ENCODE measurements around the gene ITGAL.

DNA sequence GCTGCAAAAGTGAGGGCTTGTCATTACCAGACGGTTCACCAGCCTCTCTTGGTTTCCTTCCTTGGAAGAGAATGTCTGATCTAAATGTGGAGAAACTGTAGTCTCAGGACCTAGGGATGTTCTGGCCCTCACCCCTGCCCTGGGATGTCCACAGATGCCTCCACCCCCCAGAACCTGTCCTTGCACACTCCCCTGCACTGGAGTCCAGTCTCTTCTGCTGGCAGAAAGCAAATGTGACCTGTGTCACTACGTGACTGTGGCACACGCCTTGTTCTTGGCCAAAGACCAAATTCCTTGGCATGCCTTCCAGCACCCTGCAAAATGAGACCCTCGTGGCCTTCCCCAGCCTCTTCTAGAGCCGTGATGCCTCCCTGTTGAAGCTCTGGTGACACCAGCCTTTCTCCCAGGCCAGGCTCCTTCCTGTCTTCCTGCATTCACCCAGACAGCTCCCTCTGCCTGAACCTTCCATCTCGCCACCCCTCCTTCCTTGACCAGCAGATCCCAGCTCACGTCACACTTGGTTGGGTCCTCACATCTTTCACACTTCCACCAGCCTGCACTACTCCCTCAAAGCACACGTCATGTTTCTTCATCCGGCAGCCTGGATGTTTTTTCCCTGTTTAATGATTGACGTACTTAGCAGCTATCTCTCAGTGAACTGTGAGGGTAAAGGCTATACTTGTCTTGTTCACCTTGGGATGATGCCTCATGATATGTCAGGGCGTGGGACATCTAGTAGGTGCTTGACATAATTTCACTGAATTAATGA, 49.5 kb downstream of the ITGAL start:
- no peak for TF ChIP-seq ZNF384 (IDR thresholded peaks at IDR 0.05)
- TF ChIP-seq FOXA1 (IDR thresholded peaks at IDR 0.05), result no peak
- TF ChIP-seq ARNT (IDR thresholded peaks at IDR 0.05), result no peak
- no peak for TF ChIP-seq SP1 (IDR thresholded peaks at IDR 0.05)
- TF ChIP-seq BHLHE40 (IDR thresholded peaks at IDR 0.05; ENCODE audit: borderline replicate concordance), result no peak
